ENCODE results near the gene TFPI. TPM values are rescaled to one million over a fixed set of nuclear protein-coding genes. Genes with fewer than 3 reads are reported as not detected.

The TFPI gene
- total RNA-seq, 1 experiment from 2014 or later, result 29.1 TPM

GRCh38 chr2:187504312-187504921, 49.8 kb downstream of the TFPI start:
- Histone ChIP-seq H3K9ac (ENCODE audit: low read length) (no peak overlapping the region), H4K20me1 (ENCODE audit: insufficient read depth) (no peaks in the 10 kb centered on the region), H2AFZ (ENCODE audit: low read depth, low read length, poor library complexity, severe bottlenecking) (peak overlapping the region; percentile 30), H3K4me2 (ENCODE audit: low read length) (no peak overlapping the region), H3K27ac (ENCODE audit: low read depth, low read length) (no peak overlapping the region), H3K9me3 (ENCODE audit: control insufficient read depth in 1 of 2, insufficient read depth in 1 of 2, low read depth in 1 of 2, low read length in 2 of 2) (no peaks in the 10 kb centered on the region), H3K4me1 (ENCODE audit: control insufficient read depth in 1 of 2, insufficient read depth in 2 of 2, low read length in 2 of 2) (peaks cover 6 to 10% of the 10 kb centered on the region in 2 experiments; a peak in 2 of 4 replicates), H3K9me2 (ENCODE audit: insufficient read depth) (no peaks in the 10 kb centered on the region), H3K27me3 (ENCODE audit: insufficient read depth, low read length) (no peaks in the 10 kb centered on the region), H3K4me3 (replicated peaks in 1 of 2; ENCODE audit: low read depth in 1 of 2, low read length in 2 of 2) (no peak overlapping the region), H3K79me2 (ENCODE audit: insufficient read depth, low read length) (no peaks in the 10 kb centered on the region), H3K36me3 (ENCODE audit: control insufficient read depth in 1 of 2, insufficient read depth in 2 of 2, low read length in 2 of 2) (no peaks in the 10 kb centered on the region)
- no peak for DNase-seq (ENCODE audit: low read depth, low spot score)
- ChIA-PET CTCF (interaction anchor here (6.6 kb wide), 1 partner anchor 75 kb away, joined by 412 read pairs; no protein-coding TSS in a partner anchor), RAD21 (ENCODE audit: low non-redundant PET in 1 of 2, low total read pairs in 2 of 2, uncharacterized antibody in 2 of 2, unreplicated experiment in 2 of 2) (interaction anchor here in 1 of 2 experiments (1.2 kb wide), 1 partner anchor 35 kb away, joined by 3 read pairs; no protein-coding TSS in a partner anchor), POLR2A (no interaction called here)
- ATAC-seq, result no peak
- BruUV-seq (replicated peaks), result no TSS peak
- TF ChIP-seq ZBTB33 (IDR thresholded peaks at IDR 0.05; ENCODE audit: extremely low read depth, insufficient replicate concordance, low read length) (no peak), RAD21 (IDR thresholded peaks at IDR 0.05; ENCODE audit: low read depth) (no peak), CBX3 (IDR thresholded peaks at IDR 0.05; ENCODE audit: low read depth) (no peak), JUND (IDR thresholded peaks at IDR 0.05) (no peak), FOSL1 (IDR thresholded peaks at IDR 0.05; ENCODE audit: low read depth) (no peak), MAX (IDR thresholded peaks at IDR 0.05) (no peak), TCF7L2 (IDR thresholded peaks at IDR 0.05; ENCODE audit: borderline replicate concordance, extremely low read depth, insufficient read depth, insufficient read length) (no peak), ZNF274 (IDR thresholded peaks at IDR 0.05; ENCODE audit: low read depth, low read length) (no peak), POLR2A (IDR thresholded peaks at IDR 0.05; ENCODE audit: borderline replicate concordance, extremely low read depth, insufficient read depth, insufficient read length) (no peak), EZH2phosphoT487 (IDR thresholded peaks at IDR 0.05; ENCODE audit: borderline replicate concordance) (no peak), POLR2AphosphoS5 (IDR thresholded peaks at IDR 0.05; ENCODE audit: low read depth, low read length) (no peak), YY1 (IDR thresholded peaks at IDR 0.05; ENCODE audit: extremely low read depth, insufficient replicate concordance, low read depth, low read length) (no peak), ATF3 (IDR thresholded peaks at IDR 0.05) (no peak), ZFX (IDR thresholded peaks at IDR 0.05) (no peak), ELF1 (IDR thresholded peaks at IDR 0.05; ENCODE audit: borderline replicate concordance, low read depth) (no peak), SP1 (IDR thresholded peaks at IDR 0.05; ENCODE audit: low read depth) (no peak), EGR1 (IDR thresholded peaks at IDR 0.05; ENCODE audit: low read depth) (no peak), REST (IDR thresholded peaks at IDR 0.05; ENCODE audit: low read depth) (no peak), SRF (IDR thresholded peaks at IDR 0.05; ENCODE audit: low read depth) (no peak)
- intact Hi-C loops (cut with micrococcal nuclease), result loop anchor here (10.0 kb wide), 2 partner anchors 860 to 1910 kb away; no protein-coding TSS in a partner anchor

Data from HCT116 (cell line).